NCI-H2081 (cell line): Measurements from ENCODE around the gene PRSS33.

Experiments
- DNase-seq, 2 experiments: peaks; one replicate each; lab custom pipeline; 2025; lab: John Stamatoyannopoulos, UW

PRSS33 gene

GRCh38 chr16:2741168-2741567, 46.2 kb downstream of the PRSS33 start:
- DNase-seq = no peak

- no peak for DNase-seq
Observed at GRCh38 chr16:2740476-2740875, 46.9 kb downstream of the PRSS33 start.

GRCh38 chr16:2739625-2740430, 47.5 kb downstream of the PRSS33 start:
- no peak for DNase-seq

- DNase-seq = no peak
Observed at GRCh38 chr16:2738615-2739014, 48.7 kb downstream of the PRSS33 start.

GRCh38 chr16:2737895-2738418, 49.4 kb downstream of the PRSS33 start:
- no peak for DNase-seq

- DNase-seq = no peak
Observed at GRCh38 chr16:2737238-2737605, 50.1 kb downstream of the PRSS33 start.

GRCh38 chr16:2736476-2737237, 50.7 kb downstream of the PRSS33 start:
- DNase-seq = no peak

GRCh38 chr16:2734844-2735515, 52.4 kb downstream of the PRSS33 start:
- no peak for DNase-seq
